ENCODE data around the gene PLPP6. TPM values are rescaled to one million over a fixed set of nuclear protein-coding genes. Genes with fewer than 3 reads are reported as not detected.

The PLPP6 gene
- total RNA-seq, 1 experiment from 2014 or later = 1.8 TPM

Other genes with a start within 250 kb of the PLPP6 start
- gene SLC1A1, start 171.8 kb upstream of the PLPP6 start, total RNA-seq (2014; rRNA removed; shearing (Covaris generic)) = 1.3 and 3.9 TPM in 2 replicates
- 0.13 TPM in 1 of 2 replicates, not detected in the other for gene SPATA6L, start 4.2 kb downstream of the PLPP6 start, total RNA-seq (2014; rRNA removed; shearing (Covaris generic))
- 4.8 and 12.6 TPM in 2 replicates for gene CDC37L1, start 17.3 kb downstream of the PLPP6 start, total RNA-seq (2014; rRNA removed; shearing (Covaris generic))
- 46.6 and 47.2 TPM in 2 replicates for gene AK3, start 78.9 kb downstream of the PLPP6 start, total RNA-seq (2014; rRNA removed; shearing (Covaris generic))
- gene RCL1, start 130.7 kb downstream of the PLPP6 start, total RNA-seq (2014; rRNA removed; shearing (Covaris generic)) = 0.91 and 7.3 TPM in 2 replicates